HepG2 (cell line): Measurements from ENCODE around the gene FAM89B.
"Not testable (repeated sequence)": the region's sequence is repeated elsewhere in the genome, so short reads cannot be mapped to it uniquely, and the experiment has no call there.

Experiments
- ADNP ChIP-seq: sonication (generic); formaldehyde crosslinking; IDR thresholded peaks from 2 replicates; pipeline ENCODE4 v1.4.0; 2020; ENCODE audit warnings: missing genetic modification reagents
- CTCF ChIP-seq: sonication (generic); formaldehyde crosslinking; IDR thresholded peaks from 2 replicates; pipeline ENCODE4 v1.5.0; 2020; ENCODE audit warnings: mild to moderate bottlenecking, missing genetic modification reagents, moderate library complexity
- ETV6 ChIP-seq: sonication (generic); formaldehyde crosslinking; conservative IDR thresholded peaks from 2 replicates; pipeline ENCODE4 v1.4.0; 2020; ENCODE audit warnings: missing genetic modification reagents
- FOXP4 ChIP-seq: sonication (generic); formaldehyde crosslinking; IDR thresholded peaks from 2 replicates; pipeline ENCODE4 v1.4.0; 2020; ENCODE audit warnings: missing genetic modification reagents
- HDAC6 ChIP-seq: fragments of 200-600 bp; sonication (generic); IDR thresholded peaks from 2 replicates; pipeline ENCODE4 v1.7.0; 2017; ENCODE audit warnings: mild to moderate bottlenecking, antibody characterized with exemption, low read length, low read depth
- ONECUT2 ChIP-seq: sonication (generic); formaldehyde crosslinking; IDR thresholded peaks from 2 replicates; pipeline ENCODE4 v1.4.0; 2020; ENCODE audit warnings: missing genetic modification reagents
- TAF1 ChIP-seq: sonication (generic); formaldehyde crosslinking; IDR thresholded peaks from 2 replicates; pipeline ENCODE4 v1.4.0; 2020; ENCODE audit warnings: missing genetic modification reagents
- U2AF2 ChIP-seq: fragments of 200-400 bp; formaldehyde crosslinking; IDR thresholded peaks from 2 replicates; pipeline ENCODE4 v1.6.1; 2017; ENCODE audit warnings: low read depth, mild to moderate bottlenecking, low read length
- XRCC5 ChIP-seq: fragments of 200-400 bp; formaldehyde crosslinking; optimal IDR thresholded peaks from 2 replicates; pipeline ENCODE3; 2017; ENCODE audit warnings: mild to moderate bottlenecking, low read length
- ZNF740 ChIP-seq: sonication (generic); formaldehyde crosslinking; IDR thresholded peaks from 2 replicates; pipeline ENCODE4 v1.4.0; 2020; ENCODE audit warnings: missing genetic modification reagents

GRCh38 chr11:65523631-65523968, 48.7 kb upstream of the FAM89B start:
- not testable (repeated sequence) for TF ChIP-seq ONECUT2; ADNP; ZNF740 (CRISPR knock-in tag); XRCC5; HDAC6; CTCF (CRISPR knock-in tag); U2AF2; ETV6; TAF1 (CRISPR knock-in tag); FOXP4 (CRISPR knock-in tag)
